Neural progenitor cell (in vitro differentiated cells): ENCODE data around the gene ASB2.

Experiments
- EZH2 ChIP-seq: fragments of 200-600 bp; sonication (generic); IDR thresholded peaks from 2 replicates; pipeline ENCODE4 v1.6.1; 2017; ENCODE audit warnings: antibody characterized with exemption, mild to moderate bottlenecking, moderate library complexity
- TF ChIP-seq, protein P1 (sequence below): fragments of 200-600 bp; sonication (generic); IDR thresholded peaks from 2 replicates; pipeline ENCODE4 v1.5.1; 2017; ENCODE audit warnings: antibody characterized with exemption, mild to moderate bottlenecking

DNA sequence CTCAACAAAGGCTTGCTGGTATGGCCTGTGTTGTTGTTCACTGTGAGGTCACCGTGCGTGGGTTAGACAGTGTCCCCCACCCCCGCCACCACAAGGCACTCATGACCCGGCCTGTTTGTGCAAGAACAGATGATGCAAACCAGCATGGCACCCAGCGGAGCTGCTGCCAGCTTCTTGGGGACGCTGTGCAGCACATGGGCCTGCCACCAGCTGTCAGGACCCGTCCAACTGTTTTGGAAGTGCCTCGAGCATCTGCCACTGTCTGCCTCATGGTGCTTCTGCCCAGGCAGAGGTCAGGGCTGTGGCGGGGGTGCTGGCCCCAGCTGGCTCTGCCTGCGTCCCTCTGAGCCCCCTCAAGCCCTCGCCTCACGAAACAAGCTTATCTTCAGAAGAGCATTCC, 1.5 kb downstream of the ASB2 start:
- TF ChIP-seq EZH2: no peak
- TF ChIP-seq, protein P1, sequence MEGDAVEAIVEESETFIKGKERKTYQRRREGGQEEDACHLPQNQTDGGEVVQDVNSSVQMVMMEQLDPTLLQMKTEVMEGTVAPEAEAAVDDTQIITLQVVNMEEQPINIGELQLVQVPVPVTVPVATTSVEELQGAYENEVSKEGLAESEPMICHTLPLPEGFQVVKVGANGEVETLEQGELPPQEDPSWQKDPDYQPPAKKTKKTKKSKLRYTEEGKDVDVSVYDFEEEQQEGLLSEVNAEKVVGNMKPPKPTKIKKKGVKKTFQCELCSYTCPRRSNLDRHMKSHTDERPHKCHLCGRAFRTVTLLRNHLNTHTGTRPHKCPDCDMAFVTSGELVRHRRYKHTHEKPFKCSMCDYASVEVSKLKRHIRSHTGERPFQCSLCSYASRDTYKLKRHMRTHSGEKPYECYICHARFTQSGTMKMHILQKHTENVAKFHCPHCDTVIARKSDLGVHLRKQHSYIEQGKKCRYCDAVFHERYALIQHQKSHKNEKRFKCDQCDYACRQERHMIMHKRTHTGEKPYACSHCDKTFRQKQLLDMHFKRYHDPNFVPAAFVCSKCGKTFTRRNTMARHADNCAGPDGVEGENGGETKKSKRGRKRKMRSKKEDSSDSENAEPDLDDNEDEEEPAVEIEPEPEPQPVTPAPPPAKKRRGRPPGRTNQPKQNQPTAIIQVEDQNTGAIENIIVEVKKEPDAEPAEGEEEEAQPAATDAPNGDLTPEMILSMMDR: no peak
